H1 (cell line): ENCODE measurements around the gene SLCO4A1. TPM values are rescaled to one million over a fixed set of nuclear protein-coding genes. Genes with fewer than 3 reads are reported as not detected.

Source experiments
- CTCF ChIA-PET: fragments of 300-600 bp; sonication (Branson Sonifier 250); formaldehyde crosslinking; loops from one replicate; lab custom pipeline; 2021; ENCODE audit not compliant: partially characterized antibody; lab: Charles Lee
- POLR2A ChIA-PET: fragments of 300-600 bp; sonication (Branson Sonifier 250); formaldehyde crosslinking; loops from one replicate; lab custom pipeline; 2021; ENCODE audit warnings: inconsistent platforms; ENCODE audit not compliant: partially characterized antibody; lab: Charles Lee
- DNase-seq, 2 experiments: peaks; one replicate each; pipeline versions ENCODE4 v3.0.0 to v3.0.0-alpha.2; 2010 to 2022; ENCODE audit warnings: low spot score in 2 of 2, low read depth in 1 of 2, mixed read lengths in 1 of 2
- FAIRE-seq: peaks from 2 replicates; lab custom pipeline; 2011; peaks lifted over from hg19 to GRCh38; lab: Jason Lieb, UNC
- H2AFZ ChIP-seq: 2 replicates; pipeline ENCODE4 v1.8.1; 2012; ENCODE audit warnings: low read length, inconsistent platforms
- H2AK5ac ChIP-seq: 2 replicates; pipeline ENCODE4 v1.6.1; 2013; ENCODE audit warnings: low read depth, low read length
- H2BK120ac ChIP-seq: replicated peaks from 2 replicates; pipeline ENCODE3; 2013; ENCODE audit warnings: low read depth, low read length, inconsistent platforms
- H2BK12ac ChIP-seq: 2 replicates; pipeline ENCODE4 v1.6.1; 2013; ENCODE audit warnings: low read depth, low read length
- H2BK15ac ChIP-seq: 2 replicates; pipeline ENCODE4 v1.6.1; 2013; ENCODE audit warnings: low read length
- H2BK20ac ChIP-seq: 2 replicates; pipeline ENCODE4 v1.6.1; 2013; ENCODE audit warnings: low read length
- H2BK5ac ChIP-seq: 2 replicates; pipeline ENCODE4 v1.6.1; 2013; ENCODE audit warnings: low read depth, low read length
- H3K14ac ChIP-seq: 2 replicates; pipeline ENCODE4 v1.6.1; 2013; ENCODE audit warnings: inconsistent platforms; ENCODE audit not compliant: insufficient read length
- H3K18ac ChIP-seq: 2 replicates; pipeline ENCODE4 v1.6.1; 2013; ENCODE audit warnings: low read length; ENCODE audit errors: extremely low read depth
- H3K23ac ChIP-seq: 2 replicates; pipeline ENCODE4 v1.6.1; 2013; ENCODE audit warnings: inconsistent platforms; ENCODE audit not compliant: insufficient read length
- H3K23me2 ChIP-seq: 2 replicates; pipeline ENCODE4 v1.6.1; 2013; ENCODE audit warnings: low read depth, low read length
- H3K27ac ChIP-seq: 2 replicates; pipeline ENCODE4 v1.6.1; 2011; ENCODE audit warnings: low read depth, low read length, inconsistent platforms
- H3K27me3 ChIP-seq, 4 experiments: replicated peaks in 1 of 4; 1 replicate in 1 of 4; 2 replicates in 3 of 4; pipeline versions ENCODE4 v1.6.1 to v1.8.1; 2011 to 2013; ENCODE audit warnings: low read length in 3 of 4, mild to moderate bottlenecking in 3 of 4, inconsistent platforms in 2 of 4, mixed read lengths in 2 of 4, moderate library complexity in 1 of 4; ENCODE audit not compliant: control insufficient read depth in 3 of 4, insufficient read depth in 3 of 4; ENCODE audit errors: extremely low read depth in 1 of 4
- H3K36me3 ChIP-seq, 4 experiments: 2 replicates each; pipeline versions ENCODE4 v1.6.1 to v1.8.1; 2011 to 2013; ENCODE audit warnings: mild to moderate bottlenecking in 4 of 4, low read length in 3 of 4, moderate library complexity in 2 of 4, control low read depth in 1 of 4, inconsistent platforms in 1 of 4; ENCODE audit not compliant: insufficient read depth in 4 of 4, control insufficient read depth in 2 of 4
- H3K4ac ChIP-seq: replicated peaks from 2 replicates; pipeline ENCODE3; 2013; ENCODE audit warnings: low read length, low read depth, mixed read lengths, inconsistent platforms; ENCODE audit not compliant: insufficient read length
- H3K4me1 ChIP-seq, 4 experiments: replicated peaks in 1 of 4; 1 replicate in 1 of 4; 2 replicates in 3 of 4; pipeline versions ENCODE4 v1.6.1 to v1.8.1; 2011 to 2013; ENCODE audit warnings: low read length in 3 of 4, inconsistent platforms in 2 of 4, mixed read lengths in 1 of 4; ENCODE audit not compliant: insufficient read depth in 4 of 4, control insufficient read depth in 3 of 4
- H3K4me2 ChIP-seq, 2 experiments: 2 replicates each; pipeline versions ENCODE4 v1.6.1 to v1.8.1; 2011 to 2013; ENCODE audit warnings: low read depth in 2 of 2, low read length in 2 of 2, control low read depth in 1 of 2, inconsistent platforms in 1 of 2, mild to moderate bottlenecking in 1 of 2; ENCODE audit not compliant: insufficient read depth in 1 of 2
- H3K4me3 ChIP-seq, 4 experiments: fragments of 200-600, 300-600 bp in 1 of 4; sonication (generic), shearing (Covaris generic), sonication (Bioruptor Twin) in 1 of 4; 2 replicates each; pipeline versions ENCODE4 v1.5.1 to v1.8.1; 2011 to 2016; ENCODE audit warnings: low read length in 4 of 4, low read depth in 3 of 4, control low read depth in 2 of 4, inconsistent platforms in 2 of 4, mild to moderate bottlenecking in 2 of 4, mixed read lengths in 1 of 4, moderate library complexity in 1 of 4; ENCODE audit not compliant: insufficient read depth in 2 of 4; ENCODE audit errors: extremely low read depth in 1 of 4
- H3K56ac ChIP-seq: replicated peaks from 2 replicates; pipeline ENCODE3; 2013; ENCODE audit warnings: low read depth, mild to moderate bottlenecking, mixed read lengths, low read length, inconsistent platforms; ENCODE audit not compliant: insufficient read length
- H3K79me1 ChIP-seq: 2 replicates; pipeline ENCODE4 v1.6.1; 2013; ENCODE audit warnings: low read depth, low read length, control low read depth
- H3K79me2 ChIP-seq, 2 experiments: 2 replicates each; pipeline versions ENCODE4 v1.6.1 to v1.8.1; 2012 to 2013; ENCODE audit warnings: low read length in 2 of 2, mild to moderate bottlenecking in 2 of 2, inconsistent platforms in 1 of 2; ENCODE audit not compliant: insufficient read depth in 2 of 2, control insufficient read depth in 1 of 2
- H3K9ac ChIP-seq, 4 experiments: replicated peaks in 1 of 4; 1 replicate in 1 of 4; 2 replicates in 3 of 4; pipeline versions ENCODE4 v1.6.1 to v1.8.1; 2011 to 2013; ENCODE audit warnings: low read depth in 3 of 4, low read length in 3 of 4, control low read depth in 2 of 4, mild to moderate bottlenecking in 2 of 4, moderate library complexity in 2 of 4, inconsistent platforms in 1 of 4; ENCODE audit errors: extremely low read depth in 1 of 4
- H3K9me3 ChIP-seq, 2 experiments: 2 replicates each; pipeline versions ENCODE4 v1.6.1 to v1.8.1; 2012 to 2013; ENCODE audit warnings: mild to moderate bottlenecking in 2 of 2, moderate library complexity in 2 of 2, control low read depth in 1 of 2, inconsistent platforms in 1 of 2, low read depth in 1 of 2, low read length in 1 of 2, mixed read lengths in 1 of 2; ENCODE audit not compliant: insufficient read depth in 2 of 2
- H4K20me1 ChIP-seq, 2 experiments: replicated peaks in 1 of 2; 2 replicates each; pipeline versions ENCODE3 to v1.8.1; 2011 to 2013; ENCODE audit warnings: inconsistent platforms in 2 of 2, low read length in 2 of 2, mild to moderate bottlenecking in 1 of 2; ENCODE audit not compliant: insufficient read depth in 2 of 2, control insufficient read depth in 1 of 2
- H4K5ac ChIP-seq: 2 replicates; pipeline ENCODE4 v1.6.1; 2013; ENCODE audit warnings: low read length, low read depth, mixed read lengths, inconsistent platforms; ENCODE audit not compliant: insufficient read length
- H4K8ac ChIP-seq: 2 replicates; pipeline ENCODE4 v1.8.0; 2013; ENCODE audit warnings: mild to moderate bottlenecking, moderate library complexity, low read length, inconsistent platforms; ENCODE audit not compliant: insufficient read depth; ENCODE audit errors: extremely low read depth
- H4K91ac ChIP-seq: replicated peaks from 2 replicates; pipeline ENCODE3; 2013; ENCODE audit warnings: low read length, mixed read lengths, inconsistent platforms; ENCODE audit not compliant: insufficient read length
- BRCA1 ChIP-seq: IDR thresholded peaks from 2 replicates; pipeline ENCODE4 v1.6.1; 2012; ENCODE audit warnings: low read depth, low read length, improper control_type of control experiment
- CBX5 ChIP-seq: fragments of 300-800, 300-1000 bp; sonication (generic); IDR thresholded peaks from 2 replicates; pipeline ENCODE4 v1.7.1; 2016; ENCODE audit warnings: antibody characterized with exemption, low read length, low read depth
- CHD2 ChIP-seq: IDR thresholded peaks from 2 replicates; pipeline ENCODE4 v1.6.1; 2012; ENCODE audit warnings: low read length, improper control_type of control experiment
- CTBP2 ChIP-seq: IDR thresholded peaks from 2 replicates; pipeline ENCODE4 v1.7.0; 2011; ENCODE audit warnings: borderline replicate concordance, mild to moderate bottlenecking, moderate library complexity, mixed read lengths, low read length; ENCODE audit not compliant: insufficient read depth, insufficient read length
- EP300 ChIP-seq, 2 experiments: IDR thresholded peaks; 1 replicate in 1 of 2; 2 replicates in 1 of 2; pipeline ENCODE4 v1.6.1; 2011 to 2012; ENCODE audit warnings: low read depth in 2 of 2, low read length in 2 of 2, mild to moderate bottlenecking in 2 of 2, borderline replicate concordance in 1 of 2, inconsistent platforms in 1 of 2, moderate library complexity in 1 of 2
- HDAC2 ChIP-seq, 2 experiments: fragments of 300-600 bp in 1 of 2; sonication (generic) in 1 of 2; IDR thresholded peaks; 2 replicates each; pipeline ENCODE4 v1.6.1; 2011 to 2012; ENCODE audit warnings: low read depth in 2 of 2, low read length in 2 of 2, mild to moderate bottlenecking in 2 of 2, moderate library complexity in 2 of 2, borderline replicate concordance in 1 of 2, inconsistent platforms in 1 of 2
- POLR2A ChIP-seq, 2 experiments: IDR thresholded peaks; 1 replicate in 1 of 2; 2 replicates in 1 of 2; pipeline ENCODE4 v1.6.1; 2011; ENCODE audit warnings: low read depth in 2 of 2, low read length in 2 of 2, mild to moderate bottlenecking in 2 of 2; ENCODE audit errors: control extremely low read depth in 1 of 2
- RXRA ChIP-seq: IDR thresholded peaks from 2 replicates; pipeline ENCODE4 v1.6.1; 2011; ENCODE audit warnings: low read depth, mild to moderate bottlenecking, low read length, moderate library complexity; ENCODE audit not compliant: insufficient read depth
- SAP30 ChIP-seq: fragments of 300-600 bp; sonication (generic); IDR thresholded peaks from 2 replicates; pipeline ENCODE4 v1.7.1; 2012; ENCODE audit warnings: low read length, moderate library complexity, mild to moderate bottlenecking, inconsistent platforms; ENCODE audit not compliant: insufficient read depth, insufficient replicate concordance
- SP1 ChIP-seq: IDR thresholded peaks from 2 replicates; pipeline ENCODE4 v1.6.1; 2011; ENCODE audit warnings: low read depth, low read length
- SRF ChIP-seq: IDR thresholded peaks from 2 replicates; pipeline ENCODE4 v1.6.1; 2011; ENCODE audit warnings: mild to moderate bottlenecking, low read depth, low read length, moderate library complexity
- TCF12 ChIP-seq: IDR thresholded peaks from 2 replicates; pipeline ENCODE4 v1.6.1; 2011; ENCODE audit warnings: low read depth, mild to moderate bottlenecking, low read length
- USF2 ChIP-seq: IDR thresholded peaks from 2 replicates; pipeline ENCODE4 v1.6.1; 2011; ENCODE audit warnings: low read length, improper control_type of control experiment
- WGBS, 2 experiments: shearing (Covaris generic) in 1 of 2; methylation state at CpG; one replicate each; pipeline versions ENCODE4 v1.1.6 to v1.1.7; 2013 to 2015; ENCODE audit warnings: low lambda C conversion rate in 2 of 2, mixed read lengths in 2 of 2, inconsistent platforms in 1 of 2, low coverage in 1 of 2, missing lambda C conversion rate in 1 of 2; ENCODE audit not compliant: insufficient replicate concordance in 2 of 2, insufficient coverage in 1 of 2, insufficient read length in 1 of 2; ENCODE audit errors: extremely low coverage in 1 of 2, missing lambda C conversion rate in 1 of 2; 5-methylcytosine and 5-hydroxymethylcytosine counted together
- polyA plus RNA-seq, 7 experiments: library from polyadenylated mRNA; depleted of rRNA in 3 of 7; stranded (reverse) in 5 of 7; unstranded in 2 of 7; fragments of >200 nt in 5 of 7; fragments of 200-250 nt in 2 of 7; gene quantifications; 1 replicate in 5 of 7; 2 replicates in 1 of 7; 4 replicates in 1 of 7; pipeline versions ENCODE4 v1.2.1 to v1.2.3, GENCODE V29; 2011 to 2013; ENCODE audit warnings: missing spikeins in 2 of 7, mixed read lengths in 2 of 7
- total RNA-seq: library from RNA; stranded (reverse); fragmentation: NEBNext Ultra II Directional; extraction: Animal tissue kit (Norgen Biotek cat#: 25700); gene quantifications from 2 replicates; pipeline ENCODE4 v1.2.1, GENCODE V29; 2021

Gene SLCO4A1
- total and polyA plus RNA-seq, 2 of the 8 experiments (the other 6 are each of a cell fraction or from before 2014, with no cell fraction given) = 10.5 to 18.5 TPM

- Histone ChIP-seq H3K56ac (no peak overlapping the region), H3K18ac (no peak overlapping the region), H3K14ac (no peak overlapping the region), H2BK120ac (no peak overlapping the region), H3K36me3 (no peaks in the 10 kb centered on the region), H2AFZ (no peak overlapping the region), H3K4me3 (no peak overlapping the region), H3K4me2 (no peak overlapping the region), H4K20me1 (peaks cover 7 to 25% of the 10 kb centered on the region in 2 experiments), H3K79me1 (peaks cover 7% of the 10 kb centered on the region; the same call in 1 of the 2 replicates), H4K91ac (no peak overlapping the region), H3K4ac (no peak overlapping the region), H3K9ac (no peak overlapping the region), H2AK5ac (no peak overlapping the region), H4K5ac (no peak overlapping the region), H2BK5ac (no peak overlapping the region), H4K8ac (no peak overlapping the region), H3K23me2 (no peaks in the 10 kb centered on the region), H3K9me3 (no peaks in the 10 kb centered on the region), H3K23ac (no peak overlapping the region), H3K27ac (no peak overlapping the region), H2BK20ac (no peak overlapping the region), H2BK15ac (no peak overlapping the region), H2BK12ac (no peak overlapping the region), H3K27me3 (no peaks in the 10 kb centered on the region), H3K4me1 (peaks cover 0 to 4% (median under 1%) of the 10 kb centered on the region in 4 experiments; a peak in 3 of 7 replicates), H3K79me2 (no peaks in the 10 kb centered on the region; a peak in 1 of 4 replicates)
- 96% methylated on average over 7 of the region's 7 CpGs; no CpG with 5 or more reads in 1 of the 2 experiments for WGBS, 2 experiments
- POLR2A ChIA-PET = no interaction called here
- no peak for DNase-seq
- CTCF ChIA-PET = interaction anchor here (0.9 to 1.8 kb wide), 2 partner anchors 14 to 40 kb away, joined by 3 to 4 read pairs; no protein-coding TSS in a partner anchor
- FAIRE-seq = no peak
- TF ChIP-seq HDAC2 (IDR thresholded peaks at IDR 0.05; ENCODE audit: borderline replicate concordance in 1 of 2, low read depth in 2 of 2, low read length in 2 of 2) = no peak
- TF ChIP-seq RXRA = no peak
- TF ChIP-seq SP1 = no peak
- no peak for TF ChIP-seq SAP30
- TF ChIP-seq TCF12 = no peak
- TF ChIP-seq CHD2 = no peak
- TF ChIP-seq CTBP2 = no peak
- no peak for TF ChIP-seq USF2
- no peak for TF ChIP-seq BRCA1
- TF ChIP-seq EP300 (IDR thresholded peaks at IDR 0.05; ENCODE audit: borderline replicate concordance in 1 of 2, low read depth in 2 of 2, low read length in 2 of 2) = no peak
- no peak for TF ChIP-seq SRF
- TF ChIP-seq POLR2A (IDR thresholded peaks at IDR 0.05; ENCODE audit: control extremely low read depth in 1 of 2, low read depth in 2 of 2, low read length in 2 of 2) = no peak
- no peak for TF ChIP-seq CBX5
Observed at GRCh38 chr20:62657589-62657942, 15.3 kb downstream of the SLCO4A1 start.
